Fibroblast of skin of right biceps (primary cell): ENCODE measurements around the gene CDH18.

ENCODE experiments used
- DNase-seq: peaks from one replicate; pipeline ENCODE4 v3.0.0-alpha.2; 2013

Gene CDH18

DNA sequence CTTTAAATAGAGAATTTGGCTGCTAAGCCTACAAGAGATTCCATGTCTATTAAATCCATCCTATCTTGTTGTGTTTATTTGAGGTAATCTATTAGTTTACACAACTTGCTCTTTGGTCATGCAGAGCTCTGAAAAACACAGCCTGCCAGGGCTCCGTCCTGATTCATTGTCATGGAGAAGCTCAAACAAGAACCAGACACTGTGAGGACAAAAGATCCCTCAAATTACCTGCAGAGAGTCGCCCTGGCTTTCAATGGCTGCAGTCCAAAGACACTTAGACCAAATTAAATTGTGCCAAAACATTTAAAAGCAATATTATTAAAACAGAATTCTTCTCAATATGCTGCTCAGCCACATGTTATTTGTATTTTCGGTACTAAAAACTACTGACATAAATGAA, 60.1 kb downstream of the CDH18 start:
- no peak for DNase-seq

DNA sequence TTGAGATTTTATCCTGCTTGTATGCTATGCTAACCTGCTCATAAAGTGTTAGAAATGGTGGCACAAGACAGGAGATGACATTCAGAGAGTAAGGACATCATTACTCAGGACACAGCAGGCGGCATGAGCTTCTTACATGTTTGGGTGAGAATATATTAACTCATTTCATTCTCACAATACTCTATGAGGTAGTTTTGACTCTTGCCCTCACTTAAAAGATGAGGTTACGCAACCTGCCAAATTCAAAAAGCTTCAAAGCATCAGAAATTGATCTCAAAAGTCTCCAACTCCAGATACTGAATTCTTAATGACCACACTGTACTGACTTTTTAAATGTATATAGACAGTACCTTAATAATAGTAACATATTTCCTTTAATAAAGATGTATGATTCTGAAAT, 60.8 kb downstream of the CDH18 start:
- no peak for DNase-seq

DNA sequence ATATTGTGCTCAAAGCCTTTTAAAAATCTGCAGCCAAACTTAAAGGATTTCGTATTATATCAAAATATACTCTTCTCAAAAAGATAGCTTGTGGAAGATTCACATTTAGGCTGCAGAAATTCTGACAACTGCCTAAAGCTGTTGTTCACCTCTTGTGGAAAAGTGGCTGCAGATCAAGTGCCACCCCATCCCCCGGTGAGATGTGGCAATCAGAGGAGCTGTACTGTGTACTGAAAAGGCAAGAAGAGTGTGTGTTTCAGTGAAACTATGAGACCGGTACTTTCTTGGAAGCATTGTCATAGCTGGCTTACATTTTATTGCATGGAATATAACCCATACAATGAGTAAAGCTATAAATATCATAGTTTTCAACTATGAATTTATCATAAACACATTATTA, 64.3 kb downstream of the CDH18 start:
- DNase-seq: peak; percentile 15

DNA sequence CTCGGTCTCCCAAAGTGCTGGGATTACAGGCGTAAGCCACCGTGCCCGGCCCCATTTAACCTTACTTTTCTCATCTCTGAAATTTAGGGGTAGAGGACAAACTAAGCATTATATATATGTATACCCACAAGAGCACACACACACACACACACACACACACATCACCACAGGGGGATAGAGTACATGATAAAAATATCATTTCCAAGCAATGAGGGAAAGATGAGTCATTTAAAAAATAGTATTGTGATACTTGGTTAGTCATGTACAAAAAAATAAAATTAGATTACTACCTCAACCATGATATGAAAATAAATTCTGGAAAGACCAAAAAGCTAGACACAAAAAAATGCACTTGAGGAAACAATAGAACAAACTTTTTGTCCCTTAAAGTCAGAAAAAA, 67.2 kb downstream of the CDH18 start:
- peak; percentile 63 for DNase-seq

DNA sequence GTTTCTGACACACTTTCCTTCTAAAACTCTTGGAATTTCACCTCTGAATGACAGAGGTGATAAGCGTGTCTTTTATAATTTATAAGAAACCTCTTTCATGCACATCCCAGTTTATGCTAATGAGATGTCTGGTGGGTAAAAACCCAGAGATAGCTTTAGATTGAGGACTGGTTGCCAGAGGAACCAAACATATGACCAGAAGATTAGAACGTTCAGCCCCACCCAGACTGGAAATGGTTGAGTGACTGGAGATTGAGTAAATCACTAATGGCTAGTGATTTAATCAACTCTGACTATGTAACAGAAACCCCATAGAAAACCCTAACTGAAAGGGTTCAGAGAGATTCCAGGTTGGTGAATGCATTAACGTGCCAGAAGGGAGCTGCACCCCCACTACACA, 69.2 kb downstream of the CDH18 start:
- no peak for DNase-seq

DNA sequence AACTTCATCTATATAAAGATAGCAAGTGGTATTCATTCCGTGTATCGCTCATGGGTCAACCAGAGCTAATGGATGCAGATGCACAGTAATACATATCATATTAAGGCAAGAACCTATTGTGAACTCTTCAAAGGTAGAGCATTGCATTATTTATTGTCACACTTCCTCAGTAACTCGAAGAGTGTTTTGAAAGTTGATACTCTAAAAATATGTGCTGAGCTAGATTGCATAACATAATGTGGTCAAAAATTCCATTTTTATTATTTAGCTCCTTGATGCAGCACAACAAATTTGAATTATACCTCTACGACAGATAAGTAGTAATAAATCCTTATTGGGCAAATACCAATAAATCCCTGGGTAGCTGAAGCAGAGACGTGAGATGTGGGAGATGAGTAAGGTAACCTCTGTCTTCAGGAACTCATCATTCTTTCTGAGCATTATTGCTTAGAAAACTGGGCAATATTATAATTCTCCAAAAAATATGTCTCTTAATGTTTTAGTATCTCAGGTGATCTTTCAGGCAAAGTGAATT, 70.3 kb downstream of the CDH18 start:
- DNase-seq: peak; percentile 11

DNA sequence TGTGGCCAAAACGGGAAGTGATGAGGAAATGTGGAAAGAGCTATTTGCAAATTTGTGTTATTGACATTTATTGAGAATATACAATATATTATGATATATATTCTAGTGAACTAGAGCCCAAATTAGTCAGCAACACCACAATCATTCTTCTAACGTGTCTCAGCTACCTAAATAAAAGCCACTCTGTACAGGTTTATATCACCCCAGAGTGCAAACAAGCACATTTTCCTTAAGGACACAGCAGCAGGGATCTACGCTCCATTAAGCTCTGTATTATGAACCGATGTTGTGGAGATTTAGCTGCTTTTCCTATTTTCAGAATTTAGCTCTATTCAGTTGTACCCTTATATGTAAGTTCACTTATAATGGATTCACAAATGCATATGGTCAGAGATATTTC, 77.9 kb downstream of the CDH18 start:
- DNase-seq: no peak

DNA sequence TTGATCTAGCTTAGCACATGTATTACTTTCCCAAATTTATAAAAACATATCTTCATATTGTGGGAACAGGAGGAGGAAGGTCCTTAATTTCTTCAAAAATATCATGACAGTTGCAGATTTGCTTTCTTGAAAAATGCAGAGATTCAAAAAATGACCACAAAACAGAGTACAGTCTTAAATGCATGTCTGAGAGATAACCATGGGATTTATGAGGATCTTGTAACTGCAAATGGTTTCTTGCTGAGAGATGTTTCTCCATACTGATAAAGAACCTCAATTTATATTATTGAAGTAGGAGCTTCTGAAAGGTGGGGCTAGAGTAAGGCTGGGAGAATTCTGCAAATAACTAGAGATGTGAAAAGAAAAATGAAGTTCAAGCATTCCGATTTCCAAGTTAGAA, 83.2 kb downstream of the CDH18 start:
- no peak for DNase-seq

DNA sequence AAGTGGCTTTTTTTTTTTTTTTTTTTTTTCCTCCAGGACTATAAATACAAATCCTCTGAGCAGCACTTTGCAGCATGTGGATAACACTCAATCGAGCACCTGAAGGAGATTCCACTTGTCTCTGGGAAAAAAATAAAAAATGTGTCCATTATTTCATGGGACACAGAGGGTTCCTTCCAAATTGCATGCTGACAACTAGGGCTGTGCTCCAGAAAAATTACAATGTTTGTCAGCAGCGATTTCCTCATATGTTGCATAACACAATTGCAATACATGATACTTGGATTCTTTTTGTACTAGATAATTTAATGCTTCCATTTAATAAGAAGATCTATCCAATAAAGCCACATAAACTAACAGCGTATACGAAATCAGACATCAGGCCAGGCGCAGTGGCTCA, 84.4 kb downstream of the CDH18 start:
- DNase-seq: no peak

DNA sequence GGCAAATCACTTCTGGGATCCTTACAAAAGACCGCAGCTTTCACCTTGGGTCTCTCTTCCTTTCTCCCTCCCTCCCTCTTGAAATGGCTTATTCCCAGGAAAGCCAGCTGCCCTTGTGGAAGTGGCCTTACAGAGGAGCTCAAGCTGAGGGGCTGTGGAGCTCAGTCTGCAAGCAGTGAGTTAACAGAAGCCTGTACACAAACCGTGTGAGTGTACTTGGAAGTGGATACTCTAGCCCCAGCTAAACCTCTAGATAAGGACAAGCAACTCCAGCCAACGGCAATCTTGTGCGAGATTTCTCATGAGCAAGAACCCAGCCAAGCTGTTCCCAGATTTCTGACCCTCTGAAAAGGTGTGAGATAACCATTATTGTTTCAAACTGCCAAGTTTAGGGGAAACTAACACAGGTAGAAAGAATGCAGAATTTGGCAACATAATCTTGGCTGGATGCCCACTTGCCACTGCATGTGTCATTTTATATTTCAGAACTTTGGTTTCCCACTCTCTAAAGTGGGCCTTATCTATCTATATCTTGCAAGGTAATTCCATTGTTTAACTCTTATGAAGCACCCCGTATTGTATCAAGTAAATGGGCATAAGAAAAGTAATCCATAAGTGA, 85.6 kb downstream of the CDH18 start:
- no peak for DNase-seq

DNA sequence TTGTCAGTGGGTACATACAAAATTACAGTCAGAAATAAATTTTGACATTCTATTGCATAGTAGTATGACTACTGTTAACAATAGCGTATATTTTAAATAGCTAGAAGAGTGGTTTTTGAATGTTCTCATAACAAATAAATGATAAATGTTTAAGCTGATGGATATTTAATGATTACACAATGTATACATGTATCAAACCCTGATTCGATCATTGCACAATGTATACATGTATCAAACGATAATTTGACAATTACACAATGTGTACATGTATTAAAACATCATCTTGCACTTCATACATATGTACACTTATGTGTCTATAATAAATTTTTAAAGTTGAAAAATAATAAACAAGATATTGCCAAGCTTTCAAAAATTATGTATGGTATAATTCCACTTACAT, 87.7 kb downstream of the CDH18 start:
- DNase-seq: no peak

DNA sequence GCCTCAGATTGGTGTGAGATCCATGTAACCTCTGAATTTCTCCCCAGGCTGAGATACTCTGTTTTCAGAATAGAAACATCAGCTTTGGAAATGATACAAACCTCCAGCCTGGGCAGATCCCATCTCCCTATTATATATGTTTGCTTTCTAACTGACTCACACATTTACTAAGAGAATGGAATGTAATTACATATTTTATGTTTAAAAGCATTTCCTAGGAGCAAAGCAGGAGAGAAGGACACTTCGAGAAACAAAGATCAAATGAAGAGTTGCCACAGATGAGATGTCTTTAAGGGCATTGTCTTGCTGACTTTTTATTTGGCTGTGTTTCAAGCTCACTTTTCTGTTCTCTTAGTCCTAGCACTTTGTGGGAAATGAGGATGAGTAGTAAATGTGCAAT, 96.3 kb downstream of the CDH18 start:
- peak; percentile 81 for DNase-seq

DNA sequence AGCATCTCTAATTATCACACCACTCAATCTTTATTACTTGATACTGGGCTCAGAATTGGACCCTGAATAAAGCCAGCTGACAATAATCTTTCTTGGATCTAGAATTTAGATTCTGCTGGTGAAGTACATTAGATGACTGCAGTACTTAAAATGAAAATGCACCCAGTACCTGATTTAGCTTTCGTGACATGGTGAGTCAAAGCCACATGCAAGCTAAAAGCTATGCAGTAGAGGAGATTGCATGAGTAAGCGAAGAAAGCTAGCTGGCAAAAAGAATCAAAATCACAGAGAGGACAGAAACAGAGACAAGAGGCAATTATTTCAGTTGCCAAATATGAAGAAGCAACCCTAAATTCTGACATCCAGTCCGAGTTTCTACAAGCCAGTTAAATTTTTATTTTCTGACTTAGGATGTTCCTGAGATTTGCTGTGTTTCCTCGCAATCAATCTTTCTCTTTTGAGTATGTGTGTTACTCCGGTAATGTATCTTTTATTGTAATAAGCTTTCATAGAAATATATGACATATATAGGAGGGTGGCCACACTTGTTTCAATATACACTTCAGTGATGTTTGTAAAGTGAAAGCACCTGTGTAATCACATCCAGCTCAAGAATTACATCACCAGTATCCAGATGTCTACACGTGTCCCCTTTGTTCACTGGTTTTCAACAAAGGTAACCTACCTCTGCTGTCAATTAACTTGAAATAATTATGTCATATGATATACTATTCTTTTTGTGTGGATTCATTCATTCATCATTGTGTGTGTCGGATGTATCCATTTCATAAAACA, 101.7 kb downstream of the CDH18 start:
- peak; percentile 83 for DNase-seq

DNA sequence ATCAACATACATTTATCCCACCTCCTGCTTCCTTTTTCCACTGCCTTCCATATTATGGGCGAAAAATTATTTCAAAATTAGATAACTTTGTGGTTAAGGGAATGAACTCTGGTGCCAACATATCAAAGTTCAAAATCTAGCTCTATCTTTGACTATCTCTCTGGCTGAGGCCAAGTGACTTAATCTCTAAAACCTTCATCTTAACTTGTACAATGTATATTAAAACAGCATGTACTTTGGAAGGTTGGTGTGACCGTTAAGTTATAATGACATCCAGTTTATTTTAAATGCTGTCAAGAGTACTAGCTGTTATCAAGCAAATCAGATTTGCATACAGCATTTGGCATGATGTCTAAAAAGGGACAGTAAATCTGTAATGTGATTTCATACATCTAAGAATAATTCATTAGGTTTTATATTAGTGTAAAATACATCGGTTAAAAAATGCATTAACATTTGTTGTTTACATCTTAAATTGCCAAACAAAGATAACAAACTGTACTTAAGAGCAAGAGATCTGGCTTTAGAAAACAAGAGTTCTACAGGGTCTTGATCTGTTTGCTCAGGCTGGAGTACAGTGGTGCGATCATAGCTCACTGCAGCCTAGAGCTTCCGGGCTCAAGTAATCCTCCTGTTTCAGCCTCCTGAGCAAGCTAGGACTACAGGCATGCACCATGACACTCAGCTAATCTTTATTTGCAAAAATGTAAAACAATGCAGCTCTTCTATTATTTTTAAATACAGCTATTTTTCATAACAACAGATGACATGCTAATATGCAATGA, 102.8 kb downstream of the CDH18 start:
- no peak for DNase-seq

DNA sequence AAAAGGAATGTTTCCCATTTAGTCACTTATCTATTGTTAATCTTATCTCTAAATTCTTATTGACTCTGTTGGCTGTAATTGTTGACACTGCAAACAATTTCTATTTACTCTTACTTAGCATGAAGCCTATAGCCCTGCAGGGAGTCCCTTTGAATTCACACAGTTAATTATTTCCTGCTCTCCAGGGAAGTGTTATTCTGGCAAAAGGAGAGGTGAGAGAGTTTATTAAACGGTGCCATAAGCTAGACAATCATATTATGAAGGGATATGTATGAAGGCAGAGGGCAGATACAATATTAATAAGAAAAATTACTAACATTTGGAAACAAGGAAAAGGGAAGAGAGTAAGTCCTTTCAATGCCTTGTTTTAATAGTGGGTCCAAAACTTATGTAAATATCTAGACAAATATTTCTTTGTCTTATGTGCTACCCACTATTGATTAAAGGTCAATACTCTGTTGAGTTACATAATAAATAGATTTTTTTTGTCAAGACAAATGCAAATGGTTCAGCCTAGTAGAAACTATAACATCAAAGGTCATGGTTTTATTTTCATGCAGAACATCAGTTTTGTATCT, 107.1 kb downstream of the CDH18 start:
- DNase-seq: no peak

DNA sequence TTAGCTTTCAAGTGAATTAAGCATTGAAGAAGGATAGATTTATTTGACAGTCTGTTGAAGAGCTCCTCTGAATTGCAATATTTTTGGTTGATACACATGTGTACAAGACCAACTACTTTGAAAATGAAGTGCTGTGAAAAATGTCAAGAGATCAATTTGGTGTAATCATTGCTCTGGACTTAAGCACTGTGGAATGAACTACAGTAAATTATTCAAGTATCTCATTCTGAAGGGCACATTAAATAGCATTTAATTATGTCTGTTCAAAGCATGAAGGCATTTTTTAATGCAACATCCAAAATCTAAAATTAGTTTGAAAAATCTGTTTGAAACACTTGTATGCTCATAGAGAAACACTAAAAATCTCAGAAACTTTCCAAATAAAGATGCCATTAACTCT, 107.5 kb downstream of the CDH18 start:
- DNase-seq: no peak

DNA sequence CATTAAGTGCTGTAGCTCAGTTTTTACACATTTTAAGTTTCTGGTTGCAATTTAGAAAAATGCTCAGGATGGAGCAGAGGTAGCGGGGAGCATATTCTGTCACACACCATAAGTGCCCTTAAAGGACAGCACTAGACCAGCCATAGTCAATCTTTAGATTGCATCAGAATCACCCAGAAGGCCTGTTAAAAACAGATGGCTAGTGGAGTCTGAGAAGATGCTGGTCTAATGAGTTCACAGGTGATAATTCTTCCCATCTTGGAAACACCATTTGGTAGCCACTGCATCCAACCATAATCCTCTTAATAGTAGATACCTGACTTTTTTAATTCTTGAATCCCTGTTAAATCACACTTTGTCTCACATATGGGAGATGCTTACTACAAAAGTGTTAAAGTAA, 113.2 kb downstream of the CDH18 start:
- DNase-seq: no peak

DNA sequence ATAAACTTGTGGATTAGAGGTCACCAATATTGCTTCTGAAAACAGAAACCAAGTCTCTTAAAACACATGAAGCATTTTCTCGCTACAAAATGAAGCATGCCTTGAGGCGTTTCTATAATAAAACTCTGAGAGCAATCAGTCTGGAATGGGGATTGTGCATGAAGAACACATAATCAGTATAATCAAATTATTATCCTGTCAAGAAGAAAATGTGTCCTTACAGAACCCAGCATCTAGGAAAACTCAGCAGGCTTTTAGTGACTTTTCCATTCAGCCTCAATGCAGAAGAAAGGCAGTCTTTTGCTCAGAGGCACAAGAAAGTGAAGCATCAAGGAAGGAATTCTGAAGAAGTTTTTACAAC, 121.9 kb downstream of the CDH18 start:
- no peak for DNase-seq

DNA sequence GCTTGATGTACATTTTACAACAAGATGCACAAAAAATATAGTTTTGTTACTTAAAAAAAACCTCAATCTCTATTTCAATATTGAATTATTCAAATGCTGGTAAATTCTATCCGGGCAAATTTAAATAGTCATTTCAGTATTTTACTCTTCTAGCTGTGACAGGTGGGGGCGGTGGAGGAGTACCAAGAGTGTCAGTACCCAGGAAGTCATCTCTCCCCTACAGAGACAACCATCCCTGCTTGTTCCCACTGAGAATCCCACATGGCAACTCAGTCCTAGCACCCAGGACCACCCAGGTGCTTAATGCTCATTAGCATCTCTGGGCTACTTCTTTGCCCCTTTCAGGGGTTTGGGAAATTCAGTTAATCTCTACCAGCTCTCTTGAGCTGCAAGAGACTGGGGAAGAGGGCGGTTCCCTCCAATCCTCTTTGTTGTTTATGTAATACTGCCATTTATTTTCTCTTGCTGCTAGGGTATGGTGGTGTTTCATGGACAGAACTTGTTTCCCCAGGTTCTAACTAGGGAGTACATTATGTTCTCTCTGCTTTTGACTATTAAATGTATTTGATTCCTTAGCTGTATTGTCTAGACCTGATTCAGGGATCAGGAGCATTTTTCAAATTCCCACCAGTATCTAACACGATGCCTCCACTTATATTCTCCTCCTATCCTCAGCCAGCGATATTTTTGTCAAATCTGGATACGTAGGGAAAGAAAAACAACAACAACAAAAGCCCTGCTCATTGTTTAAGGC, 122.5 kb downstream of the CDH18 start:
- DNase-seq: no peak

DNA sequence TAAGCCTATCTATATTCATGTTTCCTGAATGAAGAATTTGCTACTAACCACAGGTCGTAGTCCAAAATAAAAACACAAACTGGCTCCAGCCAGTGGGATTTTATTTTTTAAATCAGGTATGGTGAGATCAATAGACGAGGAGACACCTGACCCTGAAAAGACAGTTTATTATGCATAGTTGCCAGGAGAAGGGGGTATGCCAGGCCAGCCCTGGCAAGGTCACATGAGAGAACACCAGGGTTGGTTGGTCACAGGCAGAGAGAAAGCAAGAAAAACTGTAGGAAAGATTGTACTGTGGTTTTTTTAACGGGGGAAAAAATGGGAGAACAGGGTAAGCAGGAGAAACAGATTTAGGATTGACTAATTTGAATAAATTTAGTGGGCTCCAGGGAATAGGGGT, 125.3 kb downstream of the CDH18 start:
- DNase-seq: no peak

DNA sequence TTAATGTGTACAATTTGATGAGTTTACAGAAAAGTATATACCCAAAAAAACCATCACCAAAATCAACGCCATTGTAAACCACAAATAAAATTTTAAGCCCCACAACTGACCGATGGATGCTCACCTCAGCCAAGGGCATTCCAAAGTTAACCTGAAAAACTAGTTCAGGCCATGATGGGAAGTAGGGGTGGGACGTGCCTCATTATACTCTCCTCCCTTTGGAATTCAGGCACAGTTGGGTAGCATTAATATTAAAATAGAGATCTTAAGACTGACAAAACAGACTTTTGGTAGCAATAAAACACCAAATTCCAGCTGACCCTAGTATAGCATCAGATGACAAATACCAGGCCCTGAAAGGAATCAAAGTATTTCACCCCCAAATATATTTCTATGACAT, 129.0 kb downstream of the CDH18 start:
- no peak for DNase-seq

DNA sequence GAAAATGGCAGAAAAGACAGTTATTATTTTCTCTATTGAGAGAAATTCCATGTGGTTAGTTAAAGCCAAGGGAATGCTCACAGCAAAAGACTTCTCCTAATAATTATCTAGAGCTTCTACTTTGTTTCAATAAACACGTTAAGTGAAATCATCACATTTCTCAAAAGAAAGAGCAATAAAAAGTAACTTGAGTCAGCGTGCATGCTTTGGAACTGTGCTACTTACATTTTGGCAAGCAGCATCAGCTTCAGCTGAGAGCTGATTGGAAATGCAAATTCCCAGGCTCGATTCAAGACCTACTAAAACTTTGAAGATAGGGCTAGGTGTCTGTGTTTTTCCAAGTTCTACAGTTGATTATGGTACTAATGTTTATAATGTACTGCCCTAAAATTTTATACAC, 132.1 kb downstream of the CDH18 start:
- DNase-seq: peak; percentile 63

DNA sequence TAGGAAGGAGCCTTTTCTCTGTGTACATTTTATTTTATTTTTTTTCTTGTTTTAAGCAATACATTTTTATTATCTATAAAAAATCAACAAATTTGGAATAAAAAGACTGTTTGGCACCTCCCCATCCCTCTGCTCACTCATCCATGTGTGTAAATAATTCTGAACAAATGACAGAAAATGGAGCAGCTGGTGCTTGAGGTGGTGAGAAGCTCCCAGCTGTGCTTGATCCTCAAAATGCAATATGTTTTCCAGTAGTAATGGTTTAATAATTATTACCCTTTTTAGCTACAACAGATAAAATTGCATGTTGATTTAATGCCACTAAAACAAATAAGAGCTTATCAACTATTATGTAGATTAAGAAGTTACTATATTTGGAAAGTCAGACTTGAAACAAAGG, 132.5 kb downstream of the CDH18 start:
- no peak for DNase-seq
